GM12873 (cell line): Measurements from ENCODE around the gene ZNF655.

Experiments used
- TF ChIP-seq, protein P1 (sequence below): IDR thresholded peaks from 2 replicates; pipeline ENCODE4 v1.5.1; 2012; ENCODE audit warnings: low read depth, mild to moderate bottlenecking, moderate library complexity, low read length, control low read depth; ENCODE audit not compliant: insufficient read depth; ENCODE audit errors: missing control alignments

ZNF655 gene

GRCh38 chr7:99588868-99589267 lies 30.4 kb downstream of the ZNF655 start:
- TF ChIP-seq, protein P1, sequence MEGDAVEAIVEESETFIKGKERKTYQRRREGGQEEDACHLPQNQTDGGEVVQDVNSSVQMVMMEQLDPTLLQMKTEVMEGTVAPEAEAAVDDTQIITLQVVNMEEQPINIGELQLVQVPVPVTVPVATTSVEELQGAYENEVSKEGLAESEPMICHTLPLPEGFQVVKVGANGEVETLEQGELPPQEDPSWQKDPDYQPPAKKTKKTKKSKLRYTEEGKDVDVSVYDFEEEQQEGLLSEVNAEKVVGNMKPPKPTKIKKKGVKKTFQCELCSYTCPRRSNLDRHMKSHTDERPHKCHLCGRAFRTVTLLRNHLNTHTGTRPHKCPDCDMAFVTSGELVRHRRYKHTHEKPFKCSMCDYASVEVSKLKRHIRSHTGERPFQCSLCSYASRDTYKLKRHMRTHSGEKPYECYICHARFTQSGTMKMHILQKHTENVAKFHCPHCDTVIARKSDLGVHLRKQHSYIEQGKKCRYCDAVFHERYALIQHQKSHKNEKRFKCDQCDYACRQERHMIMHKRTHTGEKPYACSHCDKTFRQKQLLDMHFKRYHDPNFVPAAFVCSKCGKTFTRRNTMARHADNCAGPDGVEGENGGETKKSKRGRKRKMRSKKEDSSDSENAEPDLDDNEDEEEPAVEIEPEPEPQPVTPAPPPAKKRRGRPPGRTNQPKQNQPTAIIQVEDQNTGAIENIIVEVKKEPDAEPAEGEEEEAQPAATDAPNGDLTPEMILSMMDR = no peak

GRCh38 chr7:99594948-99595745 lies 36.7 kb downstream of the ZNF655 start:
- TF ChIP-seq, protein P1 = no peak

- TF ChIP-seq, protein P1 = no peak
Observed at GRCh38 chr7:99596408-99596955, 38.0 kb downstream of the ZNF655 start.

DNA sequence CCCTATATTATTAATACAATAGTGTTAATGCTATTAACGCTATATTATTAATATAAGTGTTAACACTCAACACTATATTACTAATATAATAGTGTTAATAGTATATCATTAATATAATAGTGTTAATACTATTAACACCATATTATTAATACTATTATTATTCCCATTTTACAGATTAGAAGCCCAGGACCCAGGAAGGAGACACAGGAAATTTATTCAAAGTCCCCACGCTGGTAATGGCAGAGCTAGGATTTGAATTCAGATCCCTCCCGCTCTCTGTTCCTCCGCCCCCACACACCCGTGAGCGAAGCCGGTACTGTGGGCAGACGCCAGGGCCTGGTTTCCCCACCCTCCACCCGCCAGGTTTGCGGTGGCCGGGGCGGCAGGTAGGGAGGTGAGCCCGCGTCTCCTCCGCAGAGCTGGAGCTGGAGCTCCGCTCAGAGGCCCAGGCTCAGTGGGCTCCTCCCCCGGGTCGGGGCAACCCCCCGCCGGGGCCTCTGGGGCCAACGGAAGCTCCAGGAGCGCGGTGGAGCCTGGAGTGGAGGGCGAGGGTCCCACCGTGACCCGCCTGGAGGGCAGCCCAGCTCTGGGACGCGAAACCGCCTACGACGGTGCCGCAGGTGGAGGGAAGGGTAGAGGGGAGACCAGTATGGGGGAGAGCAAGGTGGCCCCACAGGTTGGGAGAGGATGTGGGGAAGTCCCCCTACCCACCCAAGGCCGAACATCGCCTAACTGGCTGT lies 39.5 kb downstream of the ZNF655 start, which contains the start of gene TMEM225B:
TSS of gene TMEM225B (plus strand) at position 506 of the 740 bp plus-strand sequence. CDS start 6,122 bp downstream, outside the sequence.
- TF ChIP-seq, protein P1 = no peak

DNA sequence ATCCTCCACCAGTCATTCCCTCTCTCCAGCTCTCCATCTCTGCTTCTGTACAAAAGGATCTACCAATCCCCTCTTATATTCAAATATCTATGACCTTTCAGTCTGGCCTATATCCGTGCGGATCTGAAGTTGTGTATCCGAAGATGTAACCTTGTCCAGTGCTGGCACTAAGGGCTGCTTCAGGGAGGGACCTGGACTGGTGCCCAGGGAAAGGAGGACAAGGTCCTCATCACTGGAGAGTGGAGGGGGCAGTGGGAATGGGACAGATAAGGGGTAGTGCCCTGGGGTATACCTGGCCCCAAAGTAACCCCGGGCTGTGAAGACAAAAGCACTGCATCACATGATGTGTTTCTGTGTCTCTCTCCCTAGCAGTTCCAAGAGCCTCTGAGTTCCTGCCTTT lies 41.4 kb downstream of the ZNF655 start:
- TF ChIP-seq, protein P1 = no peak

- TF ChIP-seq, protein P1 = no peak
Observed at GRCh38 chr7:99601656-99602310, 43.3 kb downstream of the ZNF655 start.
